NCI-H1417 (cell line): ENCODE results near the gene BMPER.

Experiments
- DNase-seq, 3 experiments: peaks; one replicate each; lab custom pipeline; 2025; lab: John Stamatoyannopoulos, UW

The BMPER gene

GRCh38 chr7:34093276-34093675, 187.9 kb downstream of the BMPER start:
- DNase-seq = no peak

- DNase-seq = no peak
These were observed 190.9 kb downstream of the BMPER start for GRCh38 chr7:34096198-34096651.

- no peak for DNase-seq
These were observed 191.4 kb downstream of the BMPER start for GRCh38 chr7:34096777-34097176.

- DNase-seq = no peak
These were observed 195.3 kb downstream of the BMPER start for GRCh38 chr7:34100661-34101060.

GRCh38 chr7:34104115-34104514, 198.8 kb downstream of the BMPER start:
- peak in 1 of 3 experiments; percentile 4 for DNase-seq

GRCh38 chr7:34104992-34105391, 199.7 kb downstream of the BMPER start:
- no peak for DNase-seq

GRCh38 chr7:34107276-34107675, 201.9 kb downstream of the BMPER start:
- DNase-seq = peak in 2 of 3 experiments; percentile 17 to 38

GRCh38 chr7:34108165-34108564, 202.8 kb downstream of the BMPER start:
- DNase-seq = no peak

GRCh38 chr7:34109936-34110780, 204.8 kb downstream of the BMPER start:
- DNase-seq = peak in 1 of 3 experiments; percentile 6

GRCh38 chr7:34111031-34111430, 205.7 kb downstream of the BMPER start:
- DNase-seq = no peak

- no peak for DNase-seq
These were observed 210.2 kb downstream of the BMPER start for GRCh38 chr7:34115503-34115902.

GRCh38 chr7:34117573-34117972, 212.2 kb downstream of the BMPER start:
- DNase-seq = no peak

GRCh38 chr7:34121366-34121765, 216.0 kb downstream of the BMPER start:
- DNase-seq = no peak

GRCh38 chr7:34123316-34123715, 218.0 kb downstream of the BMPER start:
- no peak for DNase-seq

GRCh38 chr7:34124765-34125164, 219.4 kb downstream of the BMPER start:
- DNase-seq = no peak

GRCh38 chr7:34128762-34129161, 223.4 kb downstream of the BMPER start:
- no peak for DNase-seq

GRCh38 chr7:34130558-34131295, 225.4 kb downstream of the BMPER start:
- no peak for DNase-seq

GRCh38 chr7:34131371-34131770, 226.0 kb downstream of the BMPER start:
- DNase-seq = no peak

GRCh38 chr7:34133356-34133982, 228.1 kb downstream of the BMPER start:
- peak in 2 of 3 experiments; percentile 14 to 67 for DNase-seq

- DNase-seq = peak; percentile 56 to 86 (median 72)
These were observed 228.8 kb downstream of the BMPER start for GRCh38 chr7:34133983-34134782.

GRCh38 chr7:34135924-34136323, 230.6 kb downstream of the BMPER start:
- no peak for DNase-seq

GRCh38 chr7:34136698-34137097, 231.4 kb downstream of the BMPER start:
- DNase-seq = no peak
